ENCODE results near the gene DCAF7.

DCAF7 gene

GRCh38 chr17:63525190-63525946, 24.9 kb upstream of the DCAF7 start:
- DNase-seq, result no peak

GRCh38 chr17:63526861-63527260, 23.4 kb upstream of the DCAF7 start:
- DNase-seq, result no peak

- no peak for DNase-seq
Observed at GRCh38 chr17:63528183-63528582, 22.1 kb upstream of the DCAF7 start.

GRCh38 chr17:63529711-63530556, 20.3 kb upstream of the DCAF7 start:
- DNase-seq, result no peak

DNA sequence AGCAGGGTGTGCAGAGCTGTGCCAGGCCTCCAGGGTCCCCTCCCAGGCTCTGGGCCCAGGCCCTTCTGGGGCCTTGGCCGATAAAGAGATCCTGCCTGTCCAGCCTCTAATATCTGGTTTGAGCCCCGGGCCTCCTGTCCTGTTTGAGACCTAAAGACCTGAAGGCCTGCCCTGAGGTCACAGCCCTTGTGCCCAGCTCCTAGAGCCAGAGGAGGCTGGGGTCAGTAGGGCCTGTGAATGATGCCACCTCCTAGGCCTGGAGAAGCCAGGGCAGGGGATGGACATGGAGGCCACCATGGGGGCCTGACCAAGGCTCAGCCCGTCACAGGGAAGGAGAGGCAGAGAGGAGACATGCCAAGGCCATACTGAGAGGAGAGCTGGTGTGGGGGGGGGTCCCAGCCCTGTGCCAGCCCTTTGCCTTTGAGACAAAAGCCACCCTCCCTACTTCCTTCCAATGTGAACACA, 19.7 kb upstream of the DCAF7 start:
- no peak for DNase-seq

- DNase-seq, result no peak
Observed at GRCh38 chr17:63531022-63531965, 19.0 kb upstream of the DCAF7 start.

DNA sequence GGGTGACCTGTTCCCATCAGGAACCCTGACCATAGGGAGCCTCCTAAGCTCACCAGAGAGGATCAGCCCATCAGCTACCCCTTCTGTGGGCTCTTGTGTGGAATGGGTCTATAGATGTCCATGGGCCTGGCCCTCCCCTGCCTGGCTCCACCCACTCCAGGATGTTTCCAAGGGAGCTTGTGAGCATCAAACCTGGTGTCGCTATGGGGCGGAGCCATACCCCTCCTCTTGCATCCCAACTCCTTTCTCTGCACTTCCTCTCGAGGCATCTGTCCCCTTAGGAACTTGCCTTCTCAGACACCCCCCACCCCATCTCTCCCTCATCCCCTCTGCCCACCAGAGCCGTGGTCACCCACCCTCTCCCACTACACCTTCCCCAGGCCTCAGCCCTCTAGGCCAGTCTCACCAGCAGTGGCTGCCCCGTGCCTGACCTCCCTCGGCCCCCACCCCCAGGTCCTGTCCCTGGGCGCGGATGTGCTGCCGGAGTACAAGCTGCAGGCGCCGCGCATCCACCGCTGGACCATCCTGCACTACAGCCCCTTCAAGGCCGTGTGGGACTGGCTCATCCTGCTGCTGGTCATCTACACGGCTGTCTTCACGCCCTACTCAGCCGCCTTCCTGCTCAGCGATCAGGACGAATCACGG, 16.7 kb upstream of the DCAF7 start:
- DNase-seq, result no peak

DNA sequence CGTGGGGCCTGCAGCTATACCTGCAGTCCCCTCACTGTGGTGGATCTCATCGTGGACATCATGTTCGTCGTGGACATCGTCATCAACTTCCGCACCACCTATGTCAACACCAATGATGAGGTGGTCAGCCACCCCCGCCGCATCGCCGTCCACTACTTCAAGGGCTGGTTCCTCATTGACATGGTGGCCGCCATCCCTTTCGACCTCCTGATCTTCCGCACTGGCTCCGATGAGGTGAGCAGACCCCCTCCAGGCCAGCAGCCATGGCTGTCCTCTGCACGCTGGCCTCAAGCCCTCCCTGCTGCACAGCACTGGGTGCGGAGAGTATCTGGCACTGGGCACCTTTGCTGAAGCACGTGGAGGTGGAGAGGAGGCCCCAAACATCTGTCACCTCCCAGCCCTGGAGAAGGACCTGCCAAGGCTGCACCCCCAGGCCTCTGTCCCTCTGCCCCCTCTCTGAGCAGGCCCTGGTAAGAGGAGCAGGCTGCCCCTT, 16.2 kb upstream of the DCAF7 start:
- no peak for DNase-seq

DNA sequence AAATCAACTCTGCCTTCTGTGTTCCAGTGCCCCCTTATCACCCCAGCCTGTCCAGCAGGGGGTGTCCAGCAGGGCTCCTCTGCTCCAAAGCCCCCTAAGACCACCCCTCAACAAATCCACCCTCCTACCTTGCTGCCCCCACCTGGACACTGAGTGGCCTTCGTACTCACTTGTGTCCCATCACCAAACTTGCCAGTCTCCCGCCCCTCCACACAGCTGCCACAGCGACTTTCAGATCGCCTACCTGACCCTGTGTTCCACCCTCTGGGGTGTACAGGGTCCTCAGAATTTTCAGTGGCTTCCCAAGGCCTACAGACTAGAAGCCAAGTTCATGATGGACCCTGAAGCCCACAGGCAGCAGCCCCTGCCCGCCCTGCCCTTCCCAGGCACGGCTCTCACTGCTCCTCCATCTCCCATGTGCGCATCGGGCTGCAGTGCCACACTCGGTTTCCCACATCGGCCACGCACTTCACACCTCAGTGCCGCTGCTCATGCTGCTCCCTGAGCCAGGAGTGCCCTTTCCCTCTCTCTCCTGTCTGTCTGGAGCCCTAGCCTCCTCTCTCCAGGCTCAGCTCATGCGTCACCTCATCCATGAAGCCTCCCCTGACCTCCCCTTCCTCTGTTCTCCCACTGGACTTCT, 15.3 kb upstream of the DCAF7 start:
- DNase-seq, result no peak

DNA sequence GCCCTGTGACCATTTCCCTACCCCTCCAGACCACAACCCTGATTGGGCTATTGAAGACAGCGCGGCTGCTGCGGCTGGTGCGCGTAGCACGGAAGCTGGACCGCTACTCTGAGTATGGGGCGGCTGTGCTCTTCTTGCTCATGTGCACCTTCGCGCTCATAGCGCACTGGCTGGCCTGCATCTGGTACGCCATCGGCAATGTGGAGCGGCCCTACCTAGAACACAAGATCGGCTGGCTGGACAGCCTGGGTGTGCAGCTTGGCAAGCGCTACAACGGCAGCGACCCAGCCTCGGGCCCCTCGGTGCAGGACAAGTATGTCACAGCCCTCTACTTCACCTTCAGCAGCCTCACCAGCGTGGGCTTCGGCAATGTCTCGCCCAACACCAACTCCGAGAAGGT, 14.6 kb upstream of the DCAF7 start:
- no peak for DNase-seq

DNA sequence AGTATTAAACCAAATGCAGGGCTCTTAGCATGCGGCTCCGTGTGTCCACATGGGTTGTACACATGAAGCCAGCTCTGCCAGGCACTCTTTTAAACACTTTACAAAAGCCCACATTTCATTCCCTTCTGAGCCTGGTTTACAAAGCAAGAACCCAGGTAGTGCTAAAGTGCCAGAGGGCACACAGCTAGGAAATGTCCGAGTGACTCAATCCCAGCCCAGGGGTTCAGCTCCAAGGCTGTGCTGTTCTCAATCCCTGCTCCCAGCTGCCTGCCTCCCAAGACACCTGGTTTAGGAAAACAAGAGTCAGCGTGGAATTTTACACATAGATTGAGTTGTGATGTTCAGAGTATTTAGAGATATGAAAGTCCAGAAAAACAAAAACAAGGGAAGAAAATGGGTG, 13.3 kb upstream of the DCAF7 start:
- no peak for DNase-seq

GRCh38 chr17:63537991-63538692, 12.1 kb upstream of the DCAF7 start:
- DNase-seq, result no peak

GRCh38 chr17:63538693-63539595, 11.3 kb upstream of the DCAF7 start:
- no peak for DNase-seq

DNA sequence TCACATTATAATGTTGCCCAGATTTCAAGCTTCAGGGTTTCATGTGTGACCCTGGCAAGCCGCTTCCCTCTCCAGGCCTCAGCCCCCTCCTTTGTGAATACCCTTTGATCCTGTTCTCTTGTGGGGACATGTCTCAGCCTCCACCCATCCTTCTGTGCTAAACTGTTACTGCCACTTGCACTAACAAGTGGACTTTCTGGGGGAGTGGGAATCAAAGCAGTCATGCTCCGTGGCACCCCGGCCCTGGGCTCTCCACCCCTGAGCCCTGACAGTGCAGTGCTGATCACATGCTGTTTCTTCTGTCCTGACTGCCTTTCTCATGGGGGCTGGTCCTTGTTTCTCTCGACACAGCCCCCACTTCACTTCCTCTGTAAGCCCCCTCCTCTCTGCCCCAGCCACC, 9.7 kb upstream of the DCAF7 start:
- DNase-seq, result no peak

GRCh38 chr17:63542218-63542545, 8.1 kb upstream of the DCAF7 start:
- DNase-seq, result no peak

DNA sequence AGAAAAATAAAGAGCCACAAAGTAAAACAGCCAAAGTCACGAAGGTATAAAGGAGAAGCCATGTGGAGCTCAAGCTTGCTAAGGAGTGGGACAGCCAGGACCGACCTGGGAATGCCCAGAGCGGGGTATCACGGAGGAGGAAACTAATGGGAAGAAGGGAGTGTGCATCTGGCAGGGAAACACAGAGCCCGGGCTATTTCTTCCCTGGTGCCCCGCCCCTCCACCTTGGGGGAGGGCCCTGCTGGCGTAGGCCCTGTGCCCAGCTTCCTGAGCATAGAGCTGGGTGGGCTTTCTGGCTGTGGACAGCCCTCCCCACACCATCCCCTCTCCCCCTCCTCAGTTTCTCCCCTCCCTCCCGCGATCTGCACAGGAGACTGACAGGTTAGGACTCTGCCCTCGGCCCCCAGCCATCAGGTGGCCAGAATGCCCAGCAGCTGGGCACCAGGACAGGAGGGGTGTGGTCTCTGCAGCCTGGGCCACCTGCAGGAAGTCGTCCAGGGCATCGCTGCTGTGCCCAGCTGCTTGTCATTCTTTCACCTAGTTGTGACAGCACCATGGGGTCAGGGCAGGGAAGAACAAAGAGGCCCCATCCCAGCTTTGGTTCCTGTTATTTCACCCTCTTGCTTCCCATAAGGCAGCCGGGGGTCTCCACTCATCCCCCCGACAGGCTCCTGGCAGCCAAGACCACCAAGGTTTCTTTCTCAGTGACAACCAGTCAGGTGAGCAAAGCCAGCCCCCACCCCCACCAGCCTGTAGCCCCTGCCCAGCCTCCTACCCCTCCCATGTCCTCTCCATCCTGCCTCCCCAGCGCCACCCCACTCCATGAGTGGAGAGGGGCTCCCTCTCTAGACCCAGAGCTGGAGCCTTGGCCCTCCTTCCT, 7.1 kb upstream of the DCAF7 start:
- no peak for DNase-seq

DNA sequence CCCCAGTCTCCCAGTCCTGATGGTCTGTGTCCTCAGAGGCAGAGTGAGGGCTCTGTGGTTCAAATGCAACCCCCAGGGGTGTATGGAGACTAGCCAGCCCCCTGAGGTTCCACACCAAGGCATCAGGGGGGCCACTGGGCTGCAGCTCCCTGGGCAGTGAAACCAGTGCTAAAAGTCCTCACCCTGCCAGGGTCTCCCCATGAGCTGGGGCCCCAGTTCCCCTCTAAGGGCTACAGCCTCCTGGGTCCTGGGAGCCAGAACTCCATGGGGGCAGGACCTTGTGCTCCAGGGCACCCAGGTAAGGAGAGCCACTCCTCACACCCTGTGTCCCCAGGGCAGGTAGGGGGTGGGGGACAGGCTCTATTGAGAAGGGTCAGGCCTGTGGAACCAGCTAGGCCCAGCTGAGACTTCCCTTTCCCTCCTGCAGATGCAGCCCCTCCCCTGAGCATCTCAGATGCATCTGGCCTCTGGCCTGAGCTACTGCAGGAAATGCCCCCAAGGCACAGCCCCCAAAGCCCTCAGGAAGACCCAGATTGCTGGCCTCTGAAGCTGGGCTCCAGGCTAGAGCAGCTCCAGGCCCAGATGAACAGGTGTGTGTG, 6.4 kb upstream of the DCAF7 start:
- no peak for DNase-seq

GRCh38 chr17:63544467-63545301, 5.6 kb upstream of the DCAF7 start:
- DNase-seq, result no peak
